ENCODE results near the gene EBF3. TPM values are rescaled to one million over a fixed set of nuclear protein-coding genes. Genes with fewer than 3 reads are reported as not detected.

EBF3 gene
- total RNA-seq, 1 donor from 2014 or later: 544 TPM

GRCh38 chr10:129911451-129912165 lies 52.5 kb downstream of the EBF3 start:
- H3K36me3 Mint-ChIP-seq (ENCODE audit: unreplicated experiment): peaks cover 9% of the 10 kb centered on the region
- peaks cover 70% of the 10 kb centered on the region for H3K4me1 Mint-ChIP-seq (ENCODE audit: low read depth, unreplicated experiment)
- no peak overlapping the region for H3K27ac Mint-ChIP-seq (ENCODE audit: unreplicated experiment)
- peaks cover 74% of the 10 kb centered on the region for H3K9me3 Mint-ChIP-seq (ENCODE audit: unreplicated experiment)
- DNase-seq: no peak
- no peak for TF ChIP-seq CTCF (IDR thresholded peaks at IDR 0.05; ENCODE audit: partially characterized antibody, unreplicated experiment)
- H3K27me3 Mint-ChIP-seq (ENCODE audit: unreplicated experiment): peaks cover 43% of the 10 kb centered on the region
- H3K4me3 Mint-ChIP-seq (ENCODE audit: unreplicated experiment): peak overlapping the region; percentile 72

GRCh38 chr10:129910861-129911260 lies 53.2 kb downstream of the EBF3 start:
- Mint-ChIP-seq H3K4me3 (ENCODE audit: unreplicated experiment) (peak overlapping the region; percentile 72), H3K27ac (ENCODE audit: unreplicated experiment) (peak overlapping the region; percentile 71), H3K27me3 (ENCODE audit: unreplicated experiment) (peaks cover 42% of the 10 kb centered on the region), H3K9me3 (ENCODE audit: unreplicated experiment) (peaks cover 71% of the 10 kb centered on the region), H3K4me1 (ENCODE audit: low read depth, unreplicated experiment) (peaks cover 69% of the 10 kb centered on the region), H3K36me3 (ENCODE audit: unreplicated experiment) (peaks cover 9% of the 10 kb centered on the region)
- no peak for TF ChIP-seq CTCF (IDR thresholded peaks at IDR 0.05; ENCODE audit: partially characterized antibody, unreplicated experiment)
- DNase-seq: no peak

- peaks cover 68% of the 10 kb centered on the region for H3K4me1 Mint-ChIP-seq (ENCODE audit: low read depth, unreplicated experiment)
- DNase-seq: peak; percentile 27
These were observed 54.4 kb downstream of the EBF3 start for GRCh38 chr10:129909531-129910256.

GRCh38 chr10:129909080-129909479 lies 55.0 kb downstream of the EBF3 start:
- peak overlapping the region; percentile 41 for H3K4me3 Mint-ChIP-seq (ENCODE audit: unreplicated experiment)
- H3K4me1 Mint-ChIP-seq (ENCODE audit: low read depth, unreplicated experiment): peaks cover 70% of the 10 kb centered on the region
- H3K36me3 Mint-ChIP-seq (ENCODE audit: unreplicated experiment): peaks cover 14% of the 10 kb centered on the region
- H3K9me3 Mint-ChIP-seq (ENCODE audit: unreplicated experiment): peaks cover 71% of the 10 kb centered on the region
- peak; percentile 10 for DNase-seq
- H3K27me3 Mint-ChIP-seq (ENCODE audit: unreplicated experiment): peaks cover 37% of the 10 kb centered on the region
- peak overlapping the region; percentile 22 for H3K27ac Mint-ChIP-seq (ENCODE audit: unreplicated experiment)
- no peak for TF ChIP-seq CTCF (IDR thresholded peaks at IDR 0.05; ENCODE audit: partially characterized antibody, unreplicated experiment)

More at GRCh38 chr10:129909531-129910256, 54.4 kb downstream of the EBF3 start:
- H3K9me3 Mint-ChIP-seq (ENCODE audit: unreplicated experiment): peaks cover 68% of the 10 kb centered on the region
- H3K4me3 Mint-ChIP-seq (ENCODE audit: unreplicated experiment): peak overlapping the region; percentile 72
- H3K36me3 Mint-ChIP-seq (ENCODE audit: unreplicated experiment): peaks cover 9% of the 10 kb centered on the region
- no peak for TF ChIP-seq CTCF (IDR thresholded peaks at IDR 0.05; ENCODE audit: partially characterized antibody, unreplicated experiment)
- H3K27ac Mint-ChIP-seq (ENCODE audit: unreplicated experiment): peak overlapping the region; percentile 71
- peaks cover 36% of the 10 kb centered on the region for H3K27me3 Mint-ChIP-seq (ENCODE audit: unreplicated experiment)

GRCh38 chr10:129908406-129908805 lies 55.7 kb downstream of the EBF3 start:
- peaks cover 33% of the 10 kb centered on the region for H3K27me3 Mint-ChIP-seq (ENCODE audit: unreplicated experiment)
- TF ChIP-seq CTCF (IDR thresholded peaks at IDR 0.05; ENCODE audit: partially characterized antibody, unreplicated experiment): no peak
- peak; percentile 20 for DNase-seq

More at GRCh38 chr10:129908406-129908805, 55.7 kb downstream of the EBF3 start:
- H3K4me3 Mint-ChIP-seq (ENCODE audit: unreplicated experiment): peak overlapping the region; percentile 57
- peaks cover 68% of the 10 kb centered on the region for H3K9me3 Mint-ChIP-seq (ENCODE audit: unreplicated experiment)
- peaks cover 67% of the 10 kb centered on the region for H3K4me1 Mint-ChIP-seq (ENCODE audit: low read depth, unreplicated experiment)
- peaks cover 14% of the 10 kb centered on the region for H3K36me3 Mint-ChIP-seq (ENCODE audit: unreplicated experiment)
- peak overlapping the region; percentile 38 for H3K27ac Mint-ChIP-seq (ENCODE audit: unreplicated experiment)

Measured in glutamatergic neuron (in vitro differentiated cells).